IPS-18a (cell line): Measurements from ENCODE around the gene SEC14L6.
"Not testable (repeated sequence)": the region's sequence is repeated elsewhere in the genome, so short reads cannot be mapped to it uniquely, and the experiment has no call there.

Experiments used
- H3K27ac ChIP-seq: one replicate; pipeline ENCODE4 v1.5.1; 2013; ENCODE audit warnings: low read length
- H3K27me3 ChIP-seq: one replicate; pipeline ENCODE4 v1.6.1; 2013; ENCODE audit warnings: mild to moderate bottlenecking, low read length; ENCODE audit not compliant: control insufficient read depth, insufficient read depth
- H3K36me3 ChIP-seq: one replicate; pipeline ENCODE4 v1.6.1; 2013; ENCODE audit warnings: low read depth, low read length; ENCODE audit not compliant: control insufficient read depth
- H3K4me1 ChIP-seq: one replicate; pipeline ENCODE4 v1.6.1; 2013; ENCODE audit warnings: low read depth, low read length; ENCODE audit not compliant: control insufficient read depth
- H3K4me3 ChIP-seq: one replicate; pipeline ENCODE4 v1.5.1; 2013; ENCODE audit warnings: low read length
- H3K9ac ChIP-seq: one replicate; pipeline ENCODE4 v1.6.1; 2013; ENCODE audit warnings: mild to moderate bottlenecking, low read length, moderate library complexity
- H3K9me3 ChIP-seq: one replicate; pipeline ENCODE4 v1.6.1; 2013; ENCODE audit warnings: low read depth, low read length; ENCODE audit not compliant: control insufficient read depth

SEC14L6 gene

DNA sequence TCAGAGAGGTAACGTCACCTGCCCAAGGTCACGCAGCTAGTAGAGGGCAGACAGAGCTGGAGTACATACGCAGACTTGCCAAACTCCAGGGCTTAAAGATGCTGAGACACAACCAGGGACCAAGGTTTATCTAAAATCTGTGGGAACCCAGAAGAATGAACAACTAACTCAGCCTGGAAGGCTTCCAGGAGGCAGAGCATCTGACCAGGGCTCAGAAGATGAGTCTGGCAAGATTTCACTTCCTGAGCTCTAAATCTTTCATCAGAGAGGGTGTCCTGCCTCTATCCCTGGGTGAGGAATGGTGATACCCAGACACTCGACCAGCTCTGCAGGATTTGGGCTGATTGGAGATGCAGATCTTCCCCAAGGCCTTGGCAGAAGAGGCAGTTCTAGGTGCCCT is 18.8 kb upstream of the SEC14L6 start:
- no peak overlapping the region for H3K4me3 ChIP-seq
- H3K27ac ChIP-seq = no peak overlapping the region
- no peak overlapping the region for H3K9ac ChIP-seq
- no peaks in the 10 kb centered on the region for H3K36me3 ChIP-seq
- peaks cover 10% of the 10 kb centered on the region for H3K4me1 ChIP-seq
- H3K9me3 ChIP-seq = no peaks in the 10 kb centered on the region
- no peaks in the 10 kb centered on the region for H3K27me3 ChIP-seq

DNA sequence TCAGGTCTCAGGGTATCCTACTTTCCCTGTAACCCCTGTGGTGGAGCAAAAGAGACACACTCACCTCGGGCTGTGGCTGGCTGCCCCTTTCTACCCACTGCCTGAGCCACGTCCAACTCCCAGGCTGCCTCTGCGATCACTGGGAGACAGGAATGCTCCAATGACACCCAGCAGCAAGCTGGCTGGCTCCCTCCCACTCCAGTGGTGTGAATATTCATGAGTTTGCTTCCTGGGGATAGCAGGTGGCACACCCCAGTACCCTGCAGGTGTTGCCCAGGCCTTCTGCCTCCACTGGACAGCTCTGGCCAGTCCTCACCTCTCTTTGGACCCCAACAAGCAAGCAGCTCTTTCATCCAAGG is 18.2 kb upstream of the SEC14L6 start:
- no peaks in the 10 kb centered on the region for H3K9me3 ChIP-seq
- H3K9ac ChIP-seq = no peak overlapping the region
- peaks cover 13% of the 10 kb centered on the region for H3K4me1 ChIP-seq
- H3K36me3 ChIP-seq = no peaks in the 10 kb centered on the region
- no peaks in the 10 kb centered on the region for H3K27me3 ChIP-seq
- H3K4me3 ChIP-seq = no peak overlapping the region
- no peak overlapping the region for H3K27ac ChIP-seq

DNA sequence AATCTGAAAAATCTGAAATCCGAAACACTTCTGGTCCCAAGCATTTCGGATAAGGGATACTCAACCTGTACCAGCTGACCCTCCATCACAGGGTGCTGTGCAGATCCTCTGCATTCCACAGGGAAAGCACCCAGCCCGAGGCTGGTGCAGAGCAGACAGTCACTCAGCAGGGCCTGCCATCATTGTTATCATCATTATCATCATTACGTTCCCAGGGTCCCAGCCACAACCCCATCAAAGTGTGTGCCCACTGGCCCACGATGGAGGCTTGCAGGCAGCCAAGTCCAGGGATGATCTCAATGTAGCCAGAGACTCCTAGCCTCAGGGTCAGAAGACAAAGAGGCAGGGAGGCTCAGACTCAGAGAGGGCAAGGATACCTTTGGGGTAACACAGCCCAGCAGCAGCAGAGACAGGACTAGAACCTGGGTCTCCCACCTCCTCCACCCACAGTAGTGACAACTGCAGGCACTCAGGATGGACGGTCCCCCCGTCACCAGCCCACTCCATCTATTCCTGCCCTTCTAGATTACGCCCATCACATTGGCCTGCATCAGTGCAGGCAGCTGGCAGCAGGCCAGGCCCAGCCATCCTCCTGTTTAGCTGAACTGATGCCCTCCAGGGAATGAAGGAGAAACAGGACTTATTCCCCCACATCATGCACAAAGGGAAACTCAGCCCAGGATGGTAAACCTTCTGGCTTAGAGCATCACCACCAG is 17.7 kb upstream of the SEC14L6 start:
- H3K27me3 ChIP-seq = no peaks in the 10 kb centered on the region
- no peak overlapping the region for H3K27ac ChIP-seq
- no peak overlapping the region for H3K4me3 ChIP-seq
- no peak overlapping the region for H3K9ac ChIP-seq
- H3K4me1 ChIP-seq = peaks cover 13% of the 10 kb centered on the region
- no peaks in the 10 kb centered on the region for H3K36me3 ChIP-seq
- no peaks in the 10 kb centered on the region for H3K9me3 ChIP-seq

DNA sequence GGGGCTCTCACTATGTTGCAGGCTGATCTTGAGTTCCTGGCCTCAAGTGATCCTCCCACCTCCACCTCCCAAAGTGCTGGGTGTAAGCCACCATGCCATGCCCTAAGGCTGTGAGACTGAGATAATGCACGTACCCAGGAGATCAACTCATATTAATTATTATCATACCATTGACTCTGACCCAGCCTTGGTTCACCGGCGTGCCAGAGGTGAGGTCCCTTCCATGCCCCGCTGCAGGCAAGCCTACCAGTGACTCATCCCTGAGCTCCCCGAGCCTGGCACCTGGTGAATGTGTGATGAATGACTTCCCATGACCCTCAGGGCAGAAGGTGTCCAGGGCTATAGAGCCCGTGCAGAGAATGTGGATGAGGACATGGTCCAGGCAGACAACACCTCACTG is 15.8 kb upstream of the SEC14L6 start:
- Histone ChIP-seq H3K9ac (no peak overlapping the region), H3K27me3 (no peaks in the 10 kb centered on the region), H3K27ac (no peak overlapping the region), H3K9me3 (no peaks in the 10 kb centered on the region), H3K4me1 (peaks cover 13% of the 10 kb centered on the region), H3K36me3 (no peaks in the 10 kb centered on the region), H3K4me3 (no peak overlapping the region)

DNA sequence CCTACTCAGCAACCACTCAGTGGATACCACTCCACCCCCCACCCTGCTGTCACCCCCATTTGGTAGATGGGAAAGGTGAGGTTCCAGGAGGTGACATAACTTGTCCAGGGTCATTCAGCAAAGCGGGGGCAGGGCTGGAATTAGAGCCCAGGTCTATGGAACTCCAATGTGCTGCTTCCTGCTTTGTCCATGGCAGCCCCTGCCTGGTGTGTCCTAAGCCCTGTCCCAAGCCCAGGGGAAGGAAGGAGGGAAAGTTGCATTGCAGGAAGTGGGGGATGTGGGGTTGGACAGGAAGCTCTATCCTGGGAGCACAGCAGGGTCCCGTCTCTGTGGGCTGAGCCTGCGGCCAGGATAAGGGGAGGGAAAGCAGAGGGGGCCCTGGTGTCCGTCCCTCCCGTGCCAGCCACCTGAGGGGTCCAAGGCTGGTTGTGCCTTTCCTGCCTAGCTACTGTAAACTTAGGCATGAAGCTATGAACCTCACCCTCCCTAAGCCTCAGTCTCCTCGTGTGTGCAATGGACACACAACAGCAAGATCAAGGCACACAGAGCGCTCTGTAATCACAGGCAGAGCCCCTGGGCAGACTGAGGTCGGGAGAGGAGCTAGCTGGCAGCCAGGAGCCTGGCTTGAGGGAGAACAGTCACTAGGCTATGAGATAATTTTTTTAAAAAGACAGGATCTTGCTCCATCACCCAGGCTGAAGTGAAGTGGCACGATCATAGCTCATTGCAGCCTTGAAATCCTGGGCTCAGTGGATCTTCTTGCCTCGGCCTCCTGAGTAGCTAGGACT is 15.1 kb upstream of the SEC14L6 start:
- H3K9ac ChIP-seq = no peak overlapping the region
- H3K27ac ChIP-seq = no peak overlapping the region
- no peaks in the 10 kb centered on the region for H3K27me3 ChIP-seq
- H3K4me3 ChIP-seq = no peak overlapping the region
- peaks cover 13% of the 10 kb centered on the region for H3K4me1 ChIP-seq
- no peaks in the 10 kb centered on the region for H3K9me3 ChIP-seq
- no peaks in the 10 kb centered on the region for H3K36me3 ChIP-seq

DNA sequence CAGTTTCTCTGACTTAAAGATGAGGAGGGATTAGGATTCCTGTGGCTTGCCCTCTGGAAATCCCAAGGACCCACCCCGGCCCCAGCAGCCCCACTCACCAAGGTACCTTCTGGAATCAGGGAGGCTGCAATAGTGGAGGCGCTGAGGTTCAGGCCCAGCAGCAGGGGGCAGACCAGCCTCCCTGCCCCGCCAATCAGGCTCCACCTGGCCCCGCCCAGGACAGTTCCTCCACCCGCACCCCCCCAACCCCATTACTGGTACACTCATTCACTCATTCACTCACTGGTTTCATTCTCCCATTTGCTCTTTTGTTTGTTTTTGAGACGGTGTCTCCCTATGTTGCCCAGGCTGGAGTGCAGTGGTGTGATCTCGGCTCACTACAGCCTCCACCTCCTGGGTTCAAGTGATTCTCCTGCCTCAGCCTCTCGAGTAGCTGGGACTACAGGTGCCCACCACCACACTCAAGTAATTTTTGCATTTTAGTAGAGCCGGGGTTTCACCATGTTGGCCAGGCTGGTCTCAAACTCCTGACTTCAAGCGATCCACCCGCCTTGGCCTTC is 14.2 kb upstream of the SEC14L6 start:
- peaks cover 13% of the 10 kb centered on the region for H3K4me1 ChIP-seq

DNA sequence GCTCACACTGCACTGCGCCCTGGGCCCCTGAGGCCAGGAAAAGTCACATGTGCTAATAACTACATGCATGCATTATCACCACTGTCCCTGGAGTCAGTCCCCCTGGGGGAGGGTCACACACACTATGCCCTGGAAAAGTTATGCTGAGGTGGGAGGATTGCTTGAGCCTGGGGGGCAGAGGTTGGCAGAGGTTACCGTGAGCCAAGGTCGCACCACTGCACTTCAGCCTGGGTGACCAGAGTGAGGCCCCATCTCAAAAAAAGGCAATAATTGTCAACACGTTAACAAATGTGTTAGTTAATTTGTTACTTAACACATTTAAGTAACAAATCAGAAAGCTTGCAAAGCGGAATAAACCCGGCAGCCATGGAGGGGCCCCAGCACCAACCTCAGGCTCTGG is 13.3 kb upstream of the SEC14L6 start:
- H3K36me3 ChIP-seq = no peaks in the 10 kb centered on the region
- H3K9me3 ChIP-seq = no peaks in the 10 kb centered on the region
- no peaks in the 10 kb centered on the region for H3K27me3 ChIP-seq
- H3K27ac ChIP-seq = no peak overlapping the region
- no peak overlapping the region for H3K9ac ChIP-seq
- H3K4me3 ChIP-seq = no peak overlapping the region
- peaks cover 13% of the 10 kb centered on the region for H3K4me1 ChIP-seq

More for the DNA sequence above, 14.2 kb upstream of the SEC14L6 start:
- not testable (repeated sequence) for H3K4me3 ChIP-seq, H3K9ac ChIP-seq, H3K27me3 ChIP-seq, H3K27ac ChIP-seq, H3K36me3 ChIP-seq, H3K9me3 ChIP-seq

DNA sequence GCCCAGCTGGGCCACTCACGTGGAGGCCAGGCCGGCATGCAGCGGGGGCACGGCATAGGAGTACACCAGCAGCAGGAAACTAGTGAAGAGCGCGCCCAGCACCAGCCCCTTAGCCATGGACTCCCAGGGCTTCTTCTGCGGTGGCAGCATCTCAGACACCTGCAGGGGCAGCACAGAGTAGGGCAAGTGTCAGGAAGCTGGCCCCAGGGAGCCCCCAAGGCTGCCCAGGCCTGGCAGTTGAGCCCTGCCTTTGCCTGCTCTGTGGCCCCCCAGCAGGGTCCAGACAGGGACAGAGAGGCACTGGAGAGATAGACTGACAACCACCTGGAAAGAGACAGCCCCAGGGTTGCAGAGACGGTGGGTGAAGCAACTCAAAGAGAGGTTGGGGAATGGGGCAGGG is 10.7 kb upstream of the SEC14L6 start:
- no peaks in the 10 kb centered on the region for H3K27me3 ChIP-seq
- no peaks in the 10 kb centered on the region for H3K9me3 ChIP-seq
- H3K36me3 ChIP-seq = no peaks in the 10 kb centered on the region
- H3K9ac ChIP-seq = no peak overlapping the region
- H3K4me1 ChIP-seq = peaks cover 7% of the 10 kb centered on the region
- H3K4me3 ChIP-seq = no peak overlapping the region
- H3K27ac ChIP-seq = no peak overlapping the region

DNA sequence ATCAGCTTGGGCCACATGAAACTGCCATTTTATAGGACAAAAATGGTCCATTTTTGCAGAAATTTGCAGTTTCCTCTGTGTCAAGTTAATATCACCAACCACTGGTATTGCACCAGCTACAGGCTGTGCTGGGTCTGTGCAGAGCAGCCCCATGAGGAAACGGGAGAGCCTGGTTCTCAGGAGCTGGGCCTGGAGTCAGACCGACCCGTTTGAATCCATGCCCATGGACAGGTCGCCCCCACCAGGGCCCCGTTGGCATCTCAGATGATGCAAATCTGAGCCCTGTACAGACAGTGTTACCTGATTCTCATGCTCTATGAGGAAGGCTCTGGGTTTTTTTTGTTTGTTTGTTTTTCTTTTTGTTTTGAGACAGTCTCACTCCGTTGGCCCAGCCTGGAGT is 9.8 kb upstream of the SEC14L6 start:
- H3K36me3 ChIP-seq = no peaks in the 10 kb centered on the region
- H3K9ac ChIP-seq = no peak overlapping the region
- H3K27me3 ChIP-seq = no peaks in the 10 kb centered on the region
- H3K4me1 ChIP-seq = peaks cover 7% of the 10 kb centered on the region
- no peaks in the 10 kb centered on the region for H3K9me3 ChIP-seq
- no peak overlapping the region for H3K27ac ChIP-seq
- H3K4me3 ChIP-seq = no peak overlapping the region

DNA sequence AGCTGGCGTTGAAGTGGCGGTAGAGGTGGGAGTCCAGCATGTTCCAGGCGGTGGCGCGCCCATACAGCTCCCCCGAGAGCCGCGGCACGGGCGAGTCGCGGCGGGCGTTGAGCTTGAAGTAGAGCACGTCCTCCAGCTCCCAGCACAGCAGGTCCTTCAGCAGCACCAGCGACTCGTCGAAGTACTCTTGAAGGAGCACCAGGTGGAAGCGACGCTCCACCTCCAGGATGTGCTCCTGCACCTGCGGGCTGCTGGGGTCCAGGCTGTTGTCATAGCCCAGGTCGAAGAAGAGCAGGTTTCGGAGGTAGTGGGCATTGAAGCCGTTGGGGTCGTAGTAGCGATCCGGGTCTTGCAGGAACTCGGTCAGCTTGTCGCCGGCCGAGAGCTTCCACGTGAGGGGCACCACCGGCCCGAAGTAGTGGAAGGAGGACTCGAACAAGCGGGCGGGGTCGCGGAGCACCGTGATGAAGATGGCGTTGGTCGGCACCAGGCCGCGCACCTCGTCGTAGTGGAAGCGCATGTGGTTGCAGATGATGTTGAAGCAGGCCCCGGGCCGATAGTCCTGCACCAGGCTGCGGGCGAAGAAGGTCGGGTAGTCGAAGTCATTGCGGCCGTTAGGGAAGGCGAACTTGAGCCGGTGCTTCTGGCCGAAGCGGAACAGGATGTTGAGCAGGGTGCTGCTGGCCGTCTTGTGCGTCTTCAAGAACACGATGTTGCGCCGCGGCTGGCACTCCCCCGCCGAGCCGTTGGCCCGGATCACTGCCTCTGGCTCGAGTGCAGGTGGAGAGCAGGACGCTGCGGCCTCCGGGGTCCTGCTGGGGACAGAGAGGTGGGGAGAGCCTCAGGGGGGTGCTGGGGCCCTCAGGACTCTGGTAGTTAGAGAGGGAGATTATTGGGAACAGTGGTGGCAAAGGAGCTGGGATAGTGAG is 9.0 kb upstream of the SEC14L6 start:
- Histone ChIP-seq H3K27me3 (no peaks in the 10 kb centered on the region), H3K9ac (no peak overlapping the region)

DNA sequence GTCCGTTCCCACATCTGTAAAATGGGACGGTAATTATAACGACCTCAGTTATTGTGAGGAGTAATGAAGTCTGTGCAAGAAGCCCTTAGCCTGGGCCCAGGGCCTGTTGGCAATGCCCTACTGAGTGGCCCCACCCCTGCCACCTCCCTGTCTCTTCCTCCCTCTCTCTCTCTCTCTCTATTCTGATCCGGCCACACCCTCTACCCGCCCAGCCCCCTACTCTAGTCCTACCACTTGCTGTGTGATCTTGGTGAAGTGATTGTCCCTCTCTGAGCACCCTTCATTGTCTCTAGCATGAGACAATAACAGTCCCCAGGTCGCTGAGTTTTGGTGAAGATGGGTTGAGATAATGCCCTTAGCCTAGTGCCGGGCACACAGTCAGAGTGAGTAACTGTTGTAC is 7.4 kb upstream of the SEC14L6 start:
- H3K4me3 ChIP-seq = no peak overlapping the region
- no peaks in the 10 kb centered on the region for H3K9me3 ChIP-seq
- H3K27me3 ChIP-seq = no peaks in the 10 kb centered on the region
- H3K4me1 ChIP-seq = no peaks in the 10 kb centered on the region
- no peak overlapping the region for H3K27ac ChIP-seq
- no peak overlapping the region for H3K9ac ChIP-seq
- no peaks in the 10 kb centered on the region for H3K36me3 ChIP-seq

More for the DNA sequence above, 9.0 kb upstream of the SEC14L6 start:
- Histone ChIP-seq H3K36me3 (no peaks in the 10 kb centered on the region), H3K4me3 (no peak overlapping the region), H3K27ac (no peak overlapping the region), H3K4me1 (peaks cover 3% of the 10 kb centered on the region), H3K9me3 (no peaks in the 10 kb centered on the region)
